ENCODE data around the gene DUSP28. TPM values are rescaled to one million over a fixed set of nuclear protein-coding genes. Genes with fewer than 3 reads are reported as not detected.
"Not testable (repeated sequence)": the region's sequence is repeated elsewhere in the genome, so short reads cannot be mapped to it uniquely, and the experiment has no call there.

The DUSP28 gene
- total and polyA plus RNA-seq, 2 donors from 2014 or later: 5.9 to 7.0 TPM

DNA sequence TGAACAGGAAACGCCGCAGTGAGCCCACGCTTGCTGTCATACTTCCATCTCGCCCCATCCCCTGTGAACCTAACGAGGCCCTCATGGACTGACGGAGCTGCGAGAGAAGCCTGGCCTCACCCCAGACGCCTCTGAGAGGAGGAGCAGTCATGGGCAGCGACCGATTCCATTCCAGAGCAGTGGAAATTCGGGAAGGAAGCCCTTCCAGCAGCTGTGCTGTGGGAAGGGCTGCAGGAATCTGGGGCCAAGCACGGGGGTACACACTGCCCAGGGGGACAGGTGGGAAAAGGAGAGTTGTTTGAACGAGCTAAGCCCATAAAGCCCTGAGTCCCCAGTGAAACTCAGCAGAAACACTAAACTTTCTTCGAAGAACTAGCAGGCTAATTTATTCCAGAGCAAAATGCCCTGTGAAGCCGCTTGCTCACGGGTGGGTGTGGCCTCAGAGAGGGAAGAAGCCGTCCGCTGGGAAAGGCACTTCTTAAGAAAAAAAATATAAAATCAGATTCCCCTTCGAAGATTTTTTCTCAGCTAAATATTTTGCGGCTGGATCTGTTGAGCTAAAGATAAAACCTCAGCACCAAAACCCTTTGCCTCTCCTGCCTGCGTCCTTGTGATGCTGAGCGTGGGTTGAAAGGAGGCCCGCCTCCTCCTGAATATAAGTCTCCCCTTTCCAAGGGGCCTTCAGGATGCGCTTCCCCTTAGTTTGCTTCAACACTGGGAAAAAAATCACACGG is 40.6 kb upstream of the DUSP28 start:
- H3K4me1 ChIP-seq (ENCODE audit: control insufficient read depth in 2 of 3, insufficient read depth in 2 of 3, low read depth in 1 of 3, low read length in 3 of 3): no peaks in the 10 kb centered on the region
- TF ChIP-seq, protein P1, sequence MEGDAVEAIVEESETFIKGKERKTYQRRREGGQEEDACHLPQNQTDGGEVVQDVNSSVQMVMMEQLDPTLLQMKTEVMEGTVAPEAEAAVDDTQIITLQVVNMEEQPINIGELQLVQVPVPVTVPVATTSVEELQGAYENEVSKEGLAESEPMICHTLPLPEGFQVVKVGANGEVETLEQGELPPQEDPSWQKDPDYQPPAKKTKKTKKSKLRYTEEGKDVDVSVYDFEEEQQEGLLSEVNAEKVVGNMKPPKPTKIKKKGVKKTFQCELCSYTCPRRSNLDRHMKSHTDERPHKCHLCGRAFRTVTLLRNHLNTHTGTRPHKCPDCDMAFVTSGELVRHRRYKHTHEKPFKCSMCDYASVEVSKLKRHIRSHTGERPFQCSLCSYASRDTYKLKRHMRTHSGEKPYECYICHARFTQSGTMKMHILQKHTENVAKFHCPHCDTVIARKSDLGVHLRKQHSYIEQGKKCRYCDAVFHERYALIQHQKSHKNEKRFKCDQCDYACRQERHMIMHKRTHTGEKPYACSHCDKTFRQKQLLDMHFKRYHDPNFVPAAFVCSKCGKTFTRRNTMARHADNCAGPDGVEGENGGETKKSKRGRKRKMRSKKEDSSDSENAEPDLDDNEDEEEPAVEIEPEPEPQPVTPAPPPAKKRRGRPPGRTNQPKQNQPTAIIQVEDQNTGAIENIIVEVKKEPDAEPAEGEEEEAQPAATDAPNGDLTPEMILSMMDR (IDR thresholded peaks at IDR 0.05; ENCODE audit: borderline replicate concordance, extremely low read depth, insufficient read depth): no peak
- H3K9ac ChIP-seq (ENCODE audit: low read length in 3 of 3): no peak overlapping the region
- H3K36me3 ChIP-seq (ENCODE audit: control insufficient read depth in 2 of 3, insufficient read depth in 3 of 3, low read length in 3 of 3): no peaks in the 10 kb centered on the region
- FAIRE-seq: no peak
- intact Hi-C loops (cut with DNase I): no loop called here
- H3K9me3 ChIP-seq (ENCODE audit: control insufficient read depth in 2 of 3, insufficient read depth in 1 of 3, low read length in 3 of 3): no peaks in the 10 kb centered on the region
- DNase-seq: peak in 3 of 5 donors; percentile 43 to 51 (median 51)
- no peak overlapping the region for H3K27ac ChIP-seq (ENCODE audit: low read depth in 2 of 2, low read length in 2 of 2)
- peaks cover 3% of the 10 kb centered on the region for H3K27me3 ChIP-seq (ENCODE audit: control insufficient read depth, insufficient read depth, low read length)
- no peak overlapping the region for H3K4me3 ChIP-seq (ENCODE audit: low read length in 3 of 3)

- TF ChIP-seq, protein P1 (IDR thresholded peaks at IDR 0.05; ENCODE audit: borderline replicate concordance, extremely low read depth, insufficient read depth): no peak
- Histone ChIP-seq H3K9me3 (ENCODE audit: control insufficient read depth in 2 of 3, insufficient read depth in 1 of 3, low read length in 3 of 3) (no peaks in the 10 kb centered on the region), H3K4me1 (ENCODE audit: control insufficient read depth in 2 of 3, insufficient read depth in 2 of 3, low read depth in 1 of 3, low read length in 3 of 3) (no peaks in the 10 kb centered on the region), H3K4me3 (ENCODE audit: low read length in 3 of 3) (peak overlapping the region in 1 of 3 donors; percentile 6), H3K27ac (ENCODE audit: low read depth in 2 of 2, low read length in 2 of 2) (no peak overlapping the region), H3K9ac (ENCODE audit: low read length in 3 of 3) (no peak overlapping the region), H3K36me3 (ENCODE audit: control insufficient read depth in 2 of 3, insufficient read depth in 3 of 3, low read length in 3 of 3) (peaks cover 0 to 5% (median 0%) of the 10 kb centered on the region in 3 donors), H3K27me3 (ENCODE audit: control insufficient read depth, insufficient read depth, low read length) (peaks cover 3% of the 10 kb centered on the region)
- peak in 4 of 5 donors; percentile 26 to 67 (median 30) for DNase-seq
- no peak for FAIRE-seq
- intact Hi-C loops (cut with DNase I): no loop called here
Measured at GRCh38 chr2:240520130-240520973, 39.8 kb upstream of the DUSP28 start.

DNA sequence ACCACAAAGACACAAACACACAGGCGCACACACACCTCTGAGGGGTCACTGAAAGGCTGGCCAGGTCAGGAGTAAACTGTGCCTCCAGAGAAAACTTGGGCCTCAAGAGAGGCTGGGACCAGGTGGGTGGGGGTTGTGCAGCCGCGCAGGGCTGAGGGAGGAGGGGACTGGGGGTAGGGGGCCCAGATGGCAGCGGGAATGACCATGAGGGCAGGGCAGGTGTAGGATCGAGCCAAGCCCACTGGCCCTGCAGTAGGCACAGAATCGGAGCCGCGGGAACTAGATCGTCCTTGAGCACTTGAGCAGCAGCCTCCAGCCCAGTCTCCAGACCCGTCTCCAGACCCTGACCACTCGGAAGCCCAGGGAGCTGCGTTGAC is 39.2 kb upstream of the DUSP28 start:
- peaks cover 3% of the 10 kb centered on the region for H3K27me3 ChIP-seq (ENCODE audit: control insufficient read depth, insufficient read depth, low read length)
- H3K4me3 ChIP-seq (ENCODE audit: low read length in 3 of 3): no peak overlapping the region
- H3K9ac ChIP-seq (ENCODE audit: low read length in 3 of 3): no peak overlapping the region
- TF ChIP-seq, protein P1 (IDR thresholded peaks at IDR 0.05; ENCODE audit: borderline replicate concordance, extremely low read depth, insufficient read depth): no peak
- FAIRE-seq: no peak
- H3K27ac ChIP-seq (ENCODE audit: low read depth in 2 of 2, low read length in 2 of 2): no peak overlapping the region
- DNase-seq: peak in 1 of 5 donors; percentile 43
- no peaks in the 10 kb centered on the region for H3K4me1 ChIP-seq (ENCODE audit: control insufficient read depth in 2 of 3, insufficient read depth in 2 of 3, low read depth in 1 of 3, low read length in 3 of 3)
- peaks cover 0 to 5% (median 0%) of the 10 kb centered on the region in 3 donors for H3K36me3 ChIP-seq (ENCODE audit: control insufficient read depth in 2 of 3, insufficient read depth in 3 of 3, low read length in 3 of 3)
- intact Hi-C loops (cut with DNase I): no loop called here
- H3K9me3 ChIP-seq (ENCODE audit: control insufficient read depth in 2 of 3, insufficient read depth in 1 of 3, low read length in 3 of 3): no peaks in the 10 kb centered on the region

GRCh38 chr2:240521885-240522284 is 38.3 kb upstream of the DUSP28 start:
- intact Hi-C loops (cut with DNase I); FAIRE-seq; H3K36me3 ChIP-seq (ENCODE audit: control insufficient read depth in 2 of 3, insufficient read depth in 3 of 3, low read length in 3 of 3); H3K27me3 ChIP-seq (ENCODE audit: control insufficient read depth, insufficient read depth, low read length); H3K9ac ChIP-seq (ENCODE audit: low read length in 3 of 3); H3K27ac ChIP-seq (ENCODE audit: low read depth in 2 of 2, low read length in 2 of 2); H3K4me3 ChIP-seq (ENCODE audit: low read length in 3 of 3); H3K4me1 ChIP-seq (ENCODE audit: control insufficient read depth in 2 of 3, insufficient read depth in 2 of 3, low read depth in 1 of 3, low read length in 3 of 3); H3K9me3 ChIP-seq (ENCODE audit: control insufficient read depth in 2 of 3, insufficient read depth in 1 of 3, low read length in 3 of 3): not testable (repeated sequence)
- DNase-seq: peak in 1 of 5 donors; percentile 11

All from kidney (tissue), 14 donors.